GM19035 (cell line): ENCODE measurements around the gene ZNRF2.

ENCODE experiments used
- ATAC-seq: cut with Tn5 transposase; IDR thresholded peaks from one replicate; pipeline ENCODE4 v1.9.1; 2021; ENCODE audit not compliant: unreplicated experiment

ZNRF2 gene

GRCh38 chr7:30320392-30320791 lies 36.0 kb downstream of the ZNRF2 start:
- ATAC-seq: no peak

- no peak for ATAC-seq
These were observed 36.9 kb downstream of the ZNRF2 start for GRCh38 chr7:30321089-30321881.

- no peak for ATAC-seq
These were observed 37.4 kb downstream of the ZNRF2 start for GRCh38 chr7:30321882-30322192.

- ATAC-seq: peak; percentile 62
These were observed 38.0 kb downstream of the ZNRF2 start for GRCh38 chr7:30322271-30323005.

GRCh38 chr7:30323006-30323355 lies 38.6 kb downstream of the ZNRF2 start:
- peak; percentile 46 for ATAC-seq

- no peak for ATAC-seq
These were observed 43.4 kb downstream of the ZNRF2 start for GRCh38 chr7:30327813-30328212.

- ATAC-seq: no peak
These were observed 44.0 kb downstream of the ZNRF2 start for GRCh38 chr7:30328381-30328780.

- no peak for ATAC-seq
These were observed 45.3 kb downstream of the ZNRF2 start for GRCh38 chr7:30329716-30330115.

GRCh38 chr7:30330134-30331111 lies 46.0 kb downstream of the ZNRF2 start:
- peak; percentile 87 for ATAC-seq

GRCh38 chr7:30331338-30331737 lies 46.9 kb downstream of the ZNRF2 start:
- ATAC-seq: no peak

GRCh38 chr7:30332549-30332948 lies 48.2 kb downstream of the ZNRF2 start:
- ATAC-seq: no peak

GRCh38 chr7:30335763-30336487 lies 51.5 kb downstream of the ZNRF2 start:
- no peak for ATAC-seq

GRCh38 chr7:30344513-30344912 lies 60.1 kb downstream of the ZNRF2 start:
- no peak for ATAC-seq

GRCh38 chr7:30347226-30348082 lies 63.1 kb downstream of the ZNRF2 start:
- peak; percentile 12 for ATAC-seq

- ATAC-seq: peak; percentile 81
These were observed 63.7 kb downstream of the ZNRF2 start for GRCh38 chr7:30348083-30348560.

- ATAC-seq: no peak
These were observed 64.8 kb downstream of the ZNRF2 start for GRCh38 chr7:30349170-30349569.

GRCh38 chr7:30349816-30350215 lies 65.4 kb downstream of the ZNRF2 start:
- ATAC-seq: no peak

GRCh38 chr7:30351286-30351685 lies 66.9 kb downstream of the ZNRF2 start:
- no peak for ATAC-seq

GRCh38 chr7:30351724-30352123 lies 67.3 kb downstream of the ZNRF2 start:
- ATAC-seq: no peak

- no peak for ATAC-seq
These were observed 67.8 kb downstream of the ZNRF2 start for GRCh38 chr7:30352169-30352568.
